Loucy (cell line): Measurements from ENCODE around the gene LAMP2.

Experiments used
- EZH2phosphoT487 ChIP-seq: fragments of 200-600 bp; IDR thresholded peaks from 2 replicates; pipeline ENCODE4 v1.6.1; 2018; ENCODE audit warnings: antibody characterized with exemption, mild to moderate bottlenecking, moderate library complexity, borderline replicate concordance
- TF ChIP-seq, protein P1 (sequence below): fragments of 200-600 bp; sonication (generic); conservative IDR thresholded peaks from 2 replicates; pipeline ENCODE4 v1.5.1; 2014; ENCODE audit warnings: mild to moderate bottlenecking, antibody characterized with exemption, low read length

DNA sequence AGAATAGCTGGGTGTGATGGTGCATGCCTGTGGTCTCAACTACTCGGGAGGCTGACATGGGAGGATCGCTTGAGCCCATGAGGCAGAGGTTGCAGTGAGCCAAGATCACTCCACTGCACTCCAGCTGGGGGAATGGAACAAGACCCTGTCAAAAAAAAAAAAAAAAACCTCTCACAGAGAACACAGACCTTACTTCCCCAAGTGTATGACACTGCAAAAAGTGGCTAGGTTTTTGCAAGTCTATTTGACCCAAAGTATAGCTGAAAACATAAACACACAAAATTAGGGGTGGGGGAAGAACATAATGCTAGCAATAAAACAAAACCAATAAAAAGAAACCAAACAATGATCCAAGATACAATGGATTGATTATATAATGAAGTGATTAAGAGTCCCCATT, 6.7 kb downstream of the LAMP2 start:
- TF ChIP-seq, protein P1, sequence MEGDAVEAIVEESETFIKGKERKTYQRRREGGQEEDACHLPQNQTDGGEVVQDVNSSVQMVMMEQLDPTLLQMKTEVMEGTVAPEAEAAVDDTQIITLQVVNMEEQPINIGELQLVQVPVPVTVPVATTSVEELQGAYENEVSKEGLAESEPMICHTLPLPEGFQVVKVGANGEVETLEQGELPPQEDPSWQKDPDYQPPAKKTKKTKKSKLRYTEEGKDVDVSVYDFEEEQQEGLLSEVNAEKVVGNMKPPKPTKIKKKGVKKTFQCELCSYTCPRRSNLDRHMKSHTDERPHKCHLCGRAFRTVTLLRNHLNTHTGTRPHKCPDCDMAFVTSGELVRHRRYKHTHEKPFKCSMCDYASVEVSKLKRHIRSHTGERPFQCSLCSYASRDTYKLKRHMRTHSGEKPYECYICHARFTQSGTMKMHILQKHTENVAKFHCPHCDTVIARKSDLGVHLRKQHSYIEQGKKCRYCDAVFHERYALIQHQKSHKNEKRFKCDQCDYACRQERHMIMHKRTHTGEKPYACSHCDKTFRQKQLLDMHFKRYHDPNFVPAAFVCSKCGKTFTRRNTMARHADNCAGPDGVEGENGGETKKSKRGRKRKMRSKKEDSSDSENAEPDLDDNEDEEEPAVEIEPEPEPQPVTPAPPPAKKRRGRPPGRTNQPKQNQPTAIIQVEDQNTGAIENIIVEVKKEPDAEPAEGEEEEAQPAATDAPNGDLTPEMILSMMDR: no peak
- no peak for TF ChIP-seq EZH2phosphoT487
